Natural killer cell (primary cell): Measurements from ENCODE around the gene MCM3AP. TPM values are rescaled to one million over a fixed set of nuclear protein-coding genes. Genes with fewer than 3 reads are reported as not detected.
A peak's percentile ranks its signal among the peaks of the same experiment; 100 is the strongest.

Experiments used
- ATAC-seq, 3 donors: fragments of 150-1000 bp in 2 of 3; fragments of 200-7000 bp in 1 of 3; cut with Tn5 transposase; 1 replicate in 1 of 3; 2 replicates in 2 of 3; pipeline ENCODE4 v1.10.0; 2021; ENCODE audit warnings: mild to moderate bottlenecking in 2 of 3, moderate library complexity in 2 of 3
- DNase-seq, 2 donors: peaks; one replicate each; pipeline versions ENCODE4 v3.0.0 to v3.0.0-alpha.2; 2013 to 2021; ENCODE audit warnings: mixed read lengths in 1 of 2
- H3K27ac ChIP-seq: one replicate; pipeline ENCODE4 v1.5.1; 2013; ENCODE audit warnings: mild to moderate bottlenecking, low read length
- H3K27me3 ChIP-seq: one replicate; pipeline ENCODE4 v1.6.1; 2013; ENCODE audit warnings: low read length; ENCODE audit not compliant: control insufficient read depth, insufficient read depth
- H3K36me3 ChIP-seq: one replicate; pipeline ENCODE4 v1.6.1; 2013; ENCODE audit warnings: low read length; ENCODE audit not compliant: control insufficient read depth, insufficient read depth
- H3K4me1 ChIP-seq: one replicate; pipeline ENCODE4 v1.6.1; 2013; ENCODE audit warnings: low read length; ENCODE audit not compliant: control insufficient read depth, insufficient read depth
- H3K4me3 ChIP-seq: one replicate; pipeline ENCODE4 v1.5.1; 2013; ENCODE audit warnings: low read length
- H3K9me3 ChIP-seq: one replicate; pipeline ENCODE4 v1.6.1; 2013; ENCODE audit warnings: low read length; ENCODE audit not compliant: control insufficient read depth, insufficient read depth
- H3K27ac Mint-ChIP-seq, 2 donors: one replicate each; pipeline ENCODE4 v1.8.0; 2022; ENCODE audit warnings: mild to moderate bottlenecking in 2 of 2, mixed read lengths in 2 of 2, moderate library complexity in 1 of 2
- H3K27me3 Mint-ChIP-seq, 2 donors: one replicate each; pipeline ENCODE4 v1.8.0; 2022; ENCODE audit warnings: low read depth in 2 of 2, mixed read lengths in 2 of 2
- H3K36me3 Mint-ChIP-seq: one replicate; pipeline ENCODE4 v1.8.0; 2022; ENCODE audit warnings: mixed read lengths
- H3K4me1 Mint-ChIP-seq, 2 donors: one replicate each; pipeline ENCODE4 v1.8.0; 2022; ENCODE audit warnings: mixed read lengths in 2 of 2
- H3K4me3 Mint-ChIP-seq: one replicate; pipeline ENCODE4 v1.8.0; 2022; ENCODE audit warnings: mild to moderate bottlenecking, moderate library complexity, mixed read lengths
- H3K9me3 Mint-ChIP-seq, 2 donors: one replicate each; pipeline ENCODE4 v1.8.0; 2022; ENCODE audit warnings: mixed read lengths in 2 of 2
- CTCF ChIP-seq: fragments of 200-600 bp; IDR thresholded peaks from one replicate; pipeline ENCODE4 v1.8.0; 2022; ENCODE audit warnings: antibody characterized with exemption
- WGBS: methylation state at CpG from one replicate; pipeline ENCODE4 v1.1.7; 2013; ENCODE audit warnings: missing lambda C conversion rate; ENCODE audit not compliant: insufficient coverage; 5-methylcytosine and 5-hydroxymethylcytosine counted together
- intact Hi-C: fragments of 100-400 bp; cut with micrococcal nuclease; formaldehyde crosslinking; loops from one replicate; pipeline ENCODE4 v1.14.2; 2022
- total RNA-seq, 4 donors: library from RNA; stranded (reverse); fragments of 120-200 nt in 1 of 4; gene quantifications; one replicate each; pipeline versions ENCODE4 v1.2.3 to v1.2.4, GENCODE V29; 2013 to 2022

MCM3AP gene
- total RNA-seq, 3 donors from 2014 or later (not counting 1 experiment from before 2014, with no cell fraction given) = 143 to 172 (median 159) TPM

- Histone ChIP-seq H3K27ac (no peak overlapping the region), H3K4me3 (peak overlapping the region; percentile 100), H3K36me3 (peaks cover 8% of the 10 kb centered on the region), H3K27me3 (no peaks in the 10 kb centered on the region), H3K9me3 (no peaks in the 10 kb centered on the region), H3K4me1 (peaks cover 20% of the 10 kb centered on the region)
- peak; percentile 27 to 60 for DNase-seq
- 13% methylated on average over 43 of the region's 43 CpGs for WGBS
- H3K27ac Mint-ChIP-seq = peak overlapping the region; percentile 27 to 96
- H3K4me3 Mint-ChIP-seq = peak overlapping the region; percentile 97
- H3K9me3 Mint-ChIP-seq = no peaks in the 10 kb centered on the region
- ATAC-seq = no peak
- no peaks in the 10 kb centered on the region for H3K27me3 Mint-ChIP-seq
- no peaks in the 10 kb centered on the region for H3K36me3 Mint-ChIP-seq
- H3K4me1 Mint-ChIP-seq = peaks cover 24 to 27% of the 10 kb centered on the region in 2 donors
- intact Hi-C loops = loop anchor here (2.0 to 10.0 kb wide), 2 partner anchors 38 to 130 kb away; partner anchors contain the start of genes DIP2A and YBEY
- no peak for TF ChIP-seq CTCF
Measured at GRCh38 chr21:46325073-46325912, 39.9 kb upstream of the MCM3AP start.

GRCh38 chr21:46324390-46325072 lies 39.1 kb upstream of the MCM3AP start:
- peak; percentile 78 to 92 (median 81) for ATAC-seq
- peak; percentile 90 to 94 for DNase-seq
- Histone ChIP-seq H3K4me1 (peaks cover 20% of the 10 kb centered on the region), H3K27me3 (no peaks in the 10 kb centered on the region), H3K4me3 (peak overlapping the region; percentile 100), H3K9me3 (no peaks in the 10 kb centered on the region), H3K36me3 (peaks cover 5% of the 10 kb centered on the region), H3K27ac (peak overlapping the region; percentile 100)
- no peak for TF ChIP-seq CTCF
- peak overlapping the region; percentile 97 for H3K4me3 Mint-ChIP-seq
- intact Hi-C loops = loop anchor here (2.0 to 10.0 kb wide), 3 partner anchors 38 to 130 kb away; partner anchors contain the start of genes DIP2A and YBEY
- under 1% methylated on average over 98 of the region's 98 CpGs for WGBS
- H3K27me3 Mint-ChIP-seq = no peaks in the 10 kb centered on the region
- peak overlapping the region; percentile 92 to 96 for H3K27ac Mint-ChIP-seq
- H3K36me3 Mint-ChIP-seq = no peaks in the 10 kb centered on the region
- H3K4me1 Mint-ChIP-seq = peaks cover 24 to 27% of the 10 kb centered on the region in 2 donors
- no peaks in the 10 kb centered on the region for H3K9me3 Mint-ChIP-seq

GRCh38 chr21:46323710-46324389 lies 38.4 kb upstream of the MCM3AP start, which contains the start of the genes C21orf58 and PCNT:
TSS of gene C21orf58 (minus strand) at chr21:46323870. CDS start at chr21:46322738, 1,132 bp downstream.
TSS of gene PCNT (plus strand) at chr21:46324156. CDS start at chr21:46324229, 73 bp downstream.
- no peak for TF ChIP-seq CTCF
- DNase-seq = peak; percentile 99
- Mint-ChIP-seq H3K36me3 (no peaks in the 10 kb centered on the region), H3K27me3 (no peaks in the 10 kb centered on the region), H3K4me1 (peaks cover 24 to 27% of the 10 kb centered on the region in 2 donors), H3K9me3 (no peaks in the 10 kb centered on the region), H3K27ac (peak within 1 kb of the TSS; percentile 92 to 96), H3K4me3 (peak within 1 kb of the TSS; percentile 97)
- intact Hi-C loops = loop anchor here (2.0 to 10.0 kb wide), 3 partner anchors 37 to 131 kb away; partner anchors contain the start of genes DIP2A and YBEY
- H3K27me3 ChIP-seq = no peaks in the 10 kb centered on the region
- WGBS = under 1% methylated on average over 76 of the region's 76 CpGs
- peak; percentile 83 to 93 (median 83) for ATAC-seq
- peak within 1 kb of the TSS; percentile 100 for H3K27ac ChIP-seq
- H3K9me3 ChIP-seq = no peaks in the 10 kb centered on the region
- peak within 1 kb of the TSS; percentile 100 for H3K4me3 ChIP-seq
- no peaks in the 10 kb centered on the region for H3K36me3 ChIP-seq
- H3K4me1 ChIP-seq = peaks cover 20% of the 10 kb centered on the region
